Dedifferentiated amniotic fluid mesenchymal stem cell (primary cell): ENCODE data around the gene PIGQ.

Source experiments
- DNase-seq: peaks from one replicate; pipeline ENCODE4 v3.0.0-alpha.2; 2016; ENCODE audit errors: extremely low spot score

PIGQ gene

DNA sequence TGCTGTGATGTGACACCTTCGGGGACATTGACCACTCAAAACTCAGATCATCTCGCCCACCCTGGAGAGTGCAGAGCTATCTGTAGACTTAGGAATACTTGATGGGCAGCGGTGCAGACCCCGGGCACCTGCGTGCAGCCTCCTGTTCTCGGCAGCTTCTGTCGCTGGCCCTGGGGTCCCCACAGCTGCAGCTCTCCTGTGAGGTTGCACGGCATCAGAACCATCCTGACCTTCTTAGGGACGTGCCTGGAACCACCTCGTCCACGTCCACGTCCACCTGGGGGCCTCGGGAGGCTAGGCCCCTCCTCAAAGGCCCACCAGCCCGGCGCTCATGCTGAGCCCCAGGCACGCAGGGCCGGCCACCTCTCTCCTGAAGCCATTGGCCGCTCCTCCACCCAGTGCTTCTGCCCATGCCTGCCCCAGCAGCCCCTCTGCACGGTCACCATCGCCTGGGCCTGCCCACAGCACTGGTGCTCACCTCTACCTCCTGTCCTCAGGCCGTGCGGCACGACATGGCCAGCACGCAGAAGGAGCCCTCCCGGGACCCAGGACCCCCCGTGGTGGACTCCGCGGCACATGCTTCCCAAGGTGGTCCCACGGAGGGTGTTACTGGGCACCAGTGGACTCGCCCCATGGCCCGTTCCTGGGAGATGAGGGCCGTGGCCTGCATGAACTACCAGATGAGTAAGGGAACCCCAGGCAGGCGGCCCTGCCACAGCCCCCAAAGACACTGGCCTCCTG is 58.7 kb downstream of the PIGQ start:
- DNase-seq, result no peak

DNA sequence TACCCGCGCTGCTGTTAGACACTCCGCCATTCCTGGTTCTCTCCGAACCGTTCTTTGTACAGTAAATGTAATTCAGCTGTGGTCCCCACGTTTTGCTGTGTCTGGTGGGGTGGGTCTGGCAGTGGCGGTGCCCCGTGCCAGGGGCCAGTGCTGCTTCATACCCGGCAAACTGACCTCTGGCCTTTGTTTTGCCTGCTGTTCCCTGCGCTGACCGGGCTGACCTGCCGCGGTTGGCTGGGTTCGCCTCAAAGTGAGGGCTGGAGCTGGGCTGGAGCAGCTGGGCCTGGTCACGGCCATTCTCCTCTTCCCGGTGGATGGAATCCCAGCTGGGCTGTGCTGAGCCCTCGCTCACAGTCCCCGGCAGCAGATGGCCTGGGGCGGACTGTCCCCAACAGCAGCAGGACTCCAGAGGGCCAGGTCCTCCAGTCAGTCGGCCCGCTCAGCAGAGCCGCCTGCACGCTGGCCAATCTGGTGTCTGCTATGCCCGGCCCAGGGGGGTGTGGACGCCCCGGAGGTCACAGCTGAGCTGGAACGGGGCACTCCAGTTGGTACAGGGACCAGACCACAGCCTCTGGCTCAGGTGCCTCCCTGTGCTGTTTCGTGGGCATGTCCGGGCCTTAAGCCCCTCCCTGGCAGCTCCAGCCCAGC is 59.5 kb downstream of the PIGQ start:
- no peak for DNase-seq

DNA sequence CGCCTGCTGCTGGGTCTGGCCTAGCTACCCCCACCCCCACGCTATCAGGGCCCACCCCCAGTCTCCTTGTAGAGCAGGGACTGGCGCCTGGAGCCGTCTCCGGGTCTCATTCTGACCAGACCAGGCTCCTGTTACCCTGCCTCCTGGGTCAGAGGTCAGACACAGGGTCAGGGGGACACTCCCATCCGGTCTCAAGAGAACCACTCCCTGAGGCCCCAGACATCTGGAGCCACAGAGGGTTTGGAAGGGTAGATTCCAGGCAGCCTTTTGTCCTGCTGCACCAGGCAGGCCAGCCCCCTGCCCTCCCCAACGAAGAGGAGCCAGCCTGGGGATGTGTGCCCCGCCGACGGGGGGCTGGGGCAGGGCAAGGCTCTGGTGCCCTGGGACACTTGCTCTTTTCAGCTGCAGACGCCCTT is 60.1 kb downstream of the PIGQ start:
- no peak for DNase-seq

DNA sequence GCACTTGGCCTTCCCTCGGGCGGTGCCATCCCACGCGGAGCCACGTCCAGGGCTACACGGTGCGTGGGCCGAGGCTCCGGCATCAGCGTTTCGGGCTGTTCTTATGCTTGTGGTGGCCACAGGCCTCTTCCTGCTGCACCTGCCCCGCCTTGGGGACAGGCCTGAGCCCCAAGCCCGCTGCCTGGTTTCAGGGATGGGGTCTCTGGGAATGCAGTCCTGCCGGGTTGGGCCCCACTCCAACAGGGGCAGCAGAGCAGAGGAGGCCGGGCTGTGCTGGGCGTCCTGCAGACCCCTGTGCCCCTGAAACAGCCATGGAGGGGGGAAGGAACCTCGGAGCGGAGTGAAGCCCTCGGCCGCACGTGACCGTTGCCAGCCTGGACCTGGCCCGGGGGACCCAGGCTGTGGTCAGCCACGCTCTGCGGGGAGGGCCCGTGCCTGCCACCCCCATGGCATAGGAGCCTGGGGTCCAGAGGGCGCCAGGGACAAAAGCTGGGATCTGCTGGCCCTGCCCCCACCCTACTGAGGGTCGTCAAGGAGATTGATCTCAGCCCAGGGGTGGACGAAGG is 60.6 kb downstream of the PIGQ start:
- DNase-seq, result no peak

DNA sequence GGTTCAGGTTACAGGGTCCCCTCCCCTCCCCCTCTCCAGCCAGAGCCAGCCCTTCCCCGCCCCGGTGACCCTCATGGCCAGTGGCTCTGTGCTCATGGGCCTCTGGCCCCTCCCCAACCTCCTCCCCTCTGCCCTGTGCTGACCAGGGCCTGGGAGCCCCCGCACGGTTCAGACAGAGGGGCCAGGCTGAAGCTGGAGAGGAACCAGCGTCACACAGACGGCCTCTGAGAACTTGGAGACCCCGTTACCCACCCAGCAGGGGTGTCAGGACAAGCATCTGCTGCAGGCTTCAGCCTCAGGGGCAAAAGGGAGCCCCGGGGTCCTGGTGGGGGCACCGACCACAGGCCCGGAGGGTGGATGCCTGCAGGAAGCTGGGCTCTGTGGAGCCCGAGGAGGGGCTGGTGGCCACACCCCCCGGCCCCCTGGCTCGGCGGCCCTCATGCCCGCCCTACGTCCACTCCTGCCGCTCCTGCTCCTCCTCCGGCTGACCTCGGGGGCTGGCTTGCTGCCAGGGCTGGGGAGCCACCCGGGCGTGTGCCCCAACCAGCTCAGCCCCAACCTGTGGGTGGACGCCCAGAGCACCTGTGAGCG is 61.1 kb downstream of the PIGQ start, which contains the start of gene WFIKKN1:
WFIKKN1 (plus strand) TSS at position 171 of the 591 bp plus-strand sequence; CDS start at position 440, 269 bp downstream.
- DNase-seq, result no peak

DNA sequence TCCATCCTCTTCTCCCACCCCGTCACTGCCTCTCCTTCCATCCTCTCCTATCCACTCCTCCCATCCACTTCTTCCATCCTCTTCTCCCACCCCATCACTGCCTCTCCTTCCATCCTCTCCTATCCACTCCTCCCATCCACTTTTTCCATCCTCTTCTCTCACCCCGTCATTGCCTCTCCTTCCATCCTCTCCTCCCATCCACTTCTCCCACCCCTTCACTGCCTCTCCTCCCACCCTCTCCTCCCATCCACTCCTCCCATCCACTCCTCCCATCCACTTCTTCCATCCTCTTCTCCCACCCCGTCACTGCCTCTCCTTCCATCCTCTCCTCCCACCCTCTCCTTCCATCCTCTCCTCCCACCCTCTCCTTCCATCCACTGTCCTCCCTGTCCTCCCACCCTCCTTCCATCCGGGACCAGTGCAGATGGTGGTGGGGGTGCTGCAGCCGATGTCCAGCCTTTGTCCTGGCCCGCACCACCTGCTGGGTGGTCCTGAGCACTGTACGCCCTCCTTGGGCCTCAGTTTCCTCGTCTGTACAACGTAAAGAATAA is 62.1 kb downstream of the PIGQ start:
- DNase-seq, result no peak

DNA sequence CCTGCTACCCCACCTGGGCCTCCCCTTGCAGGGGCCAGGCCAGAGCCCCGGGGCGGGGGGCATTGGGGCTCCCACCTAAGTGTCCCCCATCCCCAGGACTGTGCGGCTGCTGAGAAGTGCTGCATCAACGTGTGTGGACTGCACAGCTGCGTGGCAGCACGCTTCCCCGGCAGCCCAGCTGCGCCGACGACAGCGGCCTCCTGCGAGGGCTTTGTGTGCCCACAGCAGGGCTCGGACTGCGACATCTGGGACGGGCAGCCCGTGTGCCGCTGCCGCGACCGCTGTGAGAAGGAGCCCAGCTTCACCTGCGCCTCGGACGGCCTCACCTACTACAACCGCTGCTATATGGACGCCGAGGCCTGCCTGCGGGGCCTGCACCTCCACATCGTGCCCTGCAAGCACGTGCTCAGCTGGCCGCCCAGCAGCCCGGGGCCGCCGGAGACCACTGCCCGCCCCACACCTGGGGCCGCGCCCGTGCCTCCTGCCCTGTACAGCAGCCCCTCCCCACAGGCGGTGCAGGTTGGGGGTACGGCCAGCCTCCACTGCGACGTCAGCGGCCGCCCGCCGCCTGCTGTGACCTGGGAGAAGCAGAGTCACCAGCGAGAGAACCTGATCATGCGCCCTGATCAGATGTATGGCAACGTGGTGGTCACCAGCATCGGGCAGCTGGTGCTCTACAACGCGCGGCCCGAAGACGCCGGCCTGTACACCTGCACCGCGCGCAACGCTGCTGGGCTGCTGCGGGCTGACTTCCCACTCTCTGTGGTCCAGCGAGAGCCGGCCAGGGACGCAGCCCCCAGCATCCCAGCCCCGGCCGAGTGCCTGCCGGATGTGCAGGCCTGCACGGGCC is 62.9 kb downstream of the PIGQ start:
- DNase-seq, result no peak

DNA sequence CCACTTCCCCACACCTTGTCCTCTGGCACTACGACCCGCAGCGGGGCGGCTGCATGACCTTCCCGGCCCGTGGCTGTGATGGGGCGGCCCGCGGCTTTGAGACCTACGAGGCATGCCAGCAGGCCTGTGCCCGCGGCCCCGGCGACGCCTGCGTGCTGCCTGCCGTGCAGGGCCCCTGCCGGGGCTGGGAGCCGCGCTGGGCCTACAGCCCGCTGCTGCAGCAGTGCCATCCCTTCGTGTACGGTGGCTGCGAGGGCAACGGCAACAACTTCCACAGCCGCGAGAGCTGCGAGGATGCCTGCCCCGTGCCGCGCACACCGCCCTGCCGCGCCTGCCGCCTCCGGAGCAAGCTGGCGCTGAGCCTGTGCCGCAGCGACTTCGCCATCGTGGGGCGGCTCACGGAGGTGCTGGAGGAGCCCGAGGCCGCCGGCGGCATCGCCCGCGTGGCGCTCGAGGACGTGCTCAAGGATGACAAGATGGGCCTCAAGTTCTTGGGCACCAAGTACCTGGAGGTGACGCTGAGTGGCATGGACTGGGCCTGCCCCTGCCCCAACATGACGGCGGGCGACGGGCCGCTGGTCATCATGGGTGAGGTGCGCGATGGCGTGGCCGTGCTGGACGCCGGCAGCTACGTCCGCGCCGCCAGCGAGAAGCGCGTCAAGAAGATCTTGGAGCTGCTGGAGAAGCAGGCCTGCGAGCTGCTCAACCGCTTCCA is 63.7 kb downstream of the PIGQ start:
- DNase-seq, result no peak
